SK-N-SH (cell line): ENCODE results near the gene SHISA2. TPM values are rescaled to one million over a fixed set of nuclear protein-coding genes. Genes with fewer than 3 reads are reported as not detected.
A peak's percentile ranks its signal among the peaks of the same experiment; 100 is the strongest.

Experiments
- CTCF ChIA-PET: fragments of 300-600, 350-600 bp; formaldehyde crosslinking; extraction: SDS; loops from one replicate; lab custom pipeline; 2021; lab: Yijun Ruan, JAX
- POLR2A ChIA-PET: fragments of 350-600 bp; sonication (Branson Sonifier 250); formaldehyde crosslinking; extraction: SDS; loops from one replicate; lab custom pipeline; 2020; ENCODE audit warnings: antibody characterized with exemption, inconsistent platforms; lab: Yijun Ruan, JAX
- DNase-seq: peaks from one replicate; pipeline ENCODE4 v3.0.0; 2012
- H2AFZ ChIP-seq: fragments of 200-600 bp; sonication (generic); 2 replicates; pipeline ENCODE4 v1.8.1; 2016; ENCODE audit warnings: antibody characterized with exemption, mild to moderate bottlenecking, low read depth
- H3F3A ChIP-seq: fragments of 200-600 bp; sonication (generic); replicated peaks from 2 replicates; pipeline ENCODE3; 2016; ENCODE audit warnings: antibody characterized with exemption, mild to moderate bottlenecking; ENCODE audit not compliant: insufficient read depth
- H3K27ac ChIP-seq, 2 experiments: fragments of 200-500 bp in 1 of 2; fragments of 200-600 bp in 1 of 2; sonication (Bioruptor generic) in 1 of 2; sonication (generic), shearing (Covaris generic) in 1 of 2; 2 replicates each; pipeline versions ENCODE4 v1.5.1 to v1.6.1; 2014 to 2016; ENCODE audit warnings: low read depth in 2 of 2, inconsistent platforms in 1 of 2, low read length in 1 of 2, mild to moderate bottlenecking in 1 of 2, mixed read lengths in 1 of 2
- H3K27me3 ChIP-seq: fragments of 200-600 bp; sonication (generic), shearing (Covaris generic); 2 replicates; pipeline ENCODE4 v1.6.1; 2016; ENCODE audit warnings: mixed run types; ENCODE audit not compliant: insufficient read depth
- H3K36me3 ChIP-seq, 2 experiments: fragments of 200-500 bp in 1 of 2; fragments of 200-600 bp in 1 of 2; sonication (Bioruptor generic) in 1 of 2; sonication (generic) in 1 of 2; replicated peaks in 1 of 2; 2 replicates each; pipeline versions ENCODE3 to v1.5.1; 2014 to 2016; ENCODE audit warnings: low read length in 1 of 2, mild to moderate bottlenecking in 1 of 2; ENCODE audit not compliant: insufficient read depth in 2 of 2, control insufficient read depth in 1 of 2
- H3K4me1 ChIP-seq, 2 experiments: fragments of 200-500 bp in 1 of 2; fragments of 200-600 bp in 1 of 2; sonication (Bioruptor generic) in 1 of 2; sonication (generic), shearing (Covaris generic) in 1 of 2; 2 replicates each; pipeline versions ENCODE4 v1.5.1 to v1.6.1; 2014 to 2016; ENCODE audit warnings: low read depth in 1 of 2, low read length in 1 of 2, mixed run types in 1 of 2; ENCODE audit not compliant: insufficient read depth in 2 of 2, control insufficient read depth in 1 of 2
- H3K4me2 ChIP-seq: fragments of 200-600 bp; sonication (generic), shearing (Covaris generic); 2 replicates; pipeline ENCODE4 v1.6.1; 2017; ENCODE audit warnings: mixed run types
- H3K4me3 ChIP-seq, 2 experiments: fragments of 200-500 bp in 1 of 2; fragments of 200-600 bp in 1 of 2; sonication (Bioruptor generic) in 1 of 2; sonication (generic), shearing (Covaris generic) in 1 of 2; 2 replicates each; pipeline versions ENCODE4 v1.5.1 to v1.8.1; 2014 to 2016; ENCODE audit warnings: low read depth in 2 of 2, inconsistent platforms in 1 of 2, low read length in 1 of 2, mild to moderate bottlenecking in 1 of 2, mixed read lengths in 1 of 2, moderate library complexity in 1 of 2
- H3K79me2 ChIP-seq: fragments of 200-600 bp; sonication (generic); 2 replicates; pipeline ENCODE4 v1.8.1; 2017; ENCODE audit warnings: mild to moderate bottlenecking; ENCODE audit not compliant: insufficient read depth
- H3K9ac ChIP-seq: fragments of 200-600 bp; sonication (generic); 2 replicates; pipeline ENCODE4 v1.6.1; 2017; ENCODE audit warnings: mixed run types
- H3K9me2 ChIP-seq: fragments of 200-600 bp; sonication (generic); 2 replicates; pipeline ENCODE4 v1.6.1; 2017; ENCODE audit warnings: mixed run types
- H3K9me3 ChIP-seq: fragments of 200-600 bp; sonication (generic); 2 replicates; pipeline ENCODE4 v1.6.1; 2017; ENCODE audit warnings: mixed run types, mild to moderate bottlenecking, moderate library complexity
- H4K20me1 ChIP-seq: fragments of 200-600 bp; sonication (generic); 2 replicates; pipeline ENCODE4 v1.6.1; 2017; ENCODE audit warnings: mild to moderate bottlenecking, mixed run types; ENCODE audit not compliant: insufficient read depth
- CHD2 ChIP-seq: fragments of 150-350 bp; IDR thresholded peaks from 2 replicates; pipeline ENCODE4 v1.6.1; 2018; ENCODE audit warnings: low read length; ENCODE audit not compliant: partially characterized antibody
- EP300 ChIP-seq, 2 experiments: IDR thresholded peaks; 2 replicates each; pipeline versions ENCODE4 v1.4.0 to v1.6.1; 2012; ENCODE audit warnings: borderline replicate concordance in 1 of 2, low read depth in 1 of 2, low read length in 1 of 2
- FOXJ3 ChIP-seq: sonication (generic); formaldehyde crosslinking; IDR thresholded peaks from 2 replicates; pipeline ENCODE4 v1.5.1; 2020; ENCODE audit warnings: mild to moderate bottlenecking, missing genetic modification reagents
- GATA2 ChIP-seq: sonication (generic); formaldehyde crosslinking; IDR thresholded peaks from 2 replicates; pipeline ENCODE4 v1.5.0; 2020; ENCODE audit warnings: mild to moderate bottlenecking, missing genetic modification reagents
- NRF1 ChIP-seq: IDR thresholded peaks from 2 replicates; pipeline ENCODE4 v1.6.1; 2012; ENCODE audit warnings: low read depth, mild to moderate bottlenecking, low read length
- PBX3 ChIP-seq: IDR thresholded peaks from 2 replicates; pipeline ENCODE4; 2012
- POLR2AphosphoS5 ChIP-seq: IDR thresholded peaks from 2 replicates; pipeline ENCODE4 v1.6.1; 2012; ENCODE audit warnings: low read depth, low read length
- RAD21 ChIP-seq: IDR thresholded peaks from 2 replicates; pipeline ENCODE4 v1.6.1; 2012; ENCODE audit warnings: mild to moderate bottlenecking, low read length
- RFX5 ChIP-seq: IDR thresholded peaks from 2 replicates; pipeline ENCODE4 v1.6.1; 2012; ENCODE audit warnings: mild to moderate bottlenecking, improper control_type of control experiment, low read length
- SIN3A ChIP-seq: IDR thresholded peaks from 2 replicates; pipeline ENCODE4 v1.6.1; 2012; ENCODE audit warnings: low read depth, mild to moderate bottlenecking, low read length, moderate library complexity, borderline replicate concordance
- TCF12 ChIP-seq: IDR thresholded peaks from 2 replicates; pipeline ENCODE4 v1.4.0; 2012
- TEAD4 ChIP-seq: IDR thresholded peaks from 2 replicates; pipeline ENCODE4 v1.4.0; 2012; ENCODE audit warnings: mild to moderate bottlenecking, borderline replicate concordance; ENCODE audit not compliant: insufficient read depth
- USF2 ChIP-seq: fragments of 150-350 bp; IDR thresholded peaks from 2 replicates; pipeline ENCODE4 v1.6.1; 2017; ENCODE audit warnings: antibody characterized with exemption, low read length, low read depth, borderline replicate concordance
- YY1 ChIP-seq: IDR thresholded peaks from 2 replicates; pipeline ENCODE4 v1.4.0; 2012; ENCODE audit warnings: low read depth, mild to moderate bottlenecking
- WGBS: methylation state at CpG from one replicate; pipeline ENCODE4 v1.1.6; 2017; ENCODE audit warnings: low lambda C conversion rate; 5-methylcytosine and 5-hydroxymethylcytosine counted together
- polyA plus RNA-seq, 3 experiments: library from polyadenylated mRNA; depleted of rRNA; stranded (reverse); fragments of >200 nt; gene quantifications; 2 replicates each; pipeline ENCODE4 v1.2.3, GENCODE V29; 2012
- TF ChIP-seq, protein P1 (sequence below): fragments of 150-350 bp; IDR thresholded peaks from 2 replicates; pipeline ENCODE4 v1.6.1; 2016; ENCODE audit warnings: mild to moderate bottlenecking, low read depth, low read length
- TF ChIP-seq, protein P2 (sequence below): fragments of 200-600 bp; sonication (generic); IDR thresholded peaks from 2 replicates; pipeline ENCODE4 v1.6.1; 2017; ENCODE audit warnings: antibody characterized with exemption, mild to moderate bottlenecking, moderate library complexity

SHISA2 gene
- polyA plus RNA-seq (2012; rRNA removed): not detected in 2 replicates
- polyA plus RNA-seq (2012; cell fraction: cytosol; rRNA removed): not detected in 2 replicates
- polyA plus RNA-seq (2012; cell fraction: nucleus; rRNA removed): not detected in 2 replicates

GRCh38 chr13:26051657-26052311 lies at the start of gene SHISA2:
SHISA2 (minus strand) TSS chr13:26052016; CDS start chr13:26050975, 1,041 bp downstream.
- 5% methylated on average over 33 of the region's 72 CpGs for WGBS
- Histone ChIP-seq H3K36me3 (no peaks in the 10 kb centered on the region), H3K27ac (no peak within 1 kb of the TSS), H2AFZ (no peak within 1 kb of the TSS), H3K9me3 (no peaks in the 10 kb centered on the region), H3K79me2 (no peaks in the 10 kb centered on the region), H3K27me3 (peaks cover 45% of the 10 kb centered on the region), H3F3A (no peaks in the 10 kb centered on the region), H3K9me2 (no peaks in the 10 kb centered on the region), H3K4me1 (no peaks in the 10 kb centered on the region; a peak in 1 of 4 replicates), H3K4me3 (peak within 1 kb of the TSS; percentile 19 to 34; a peak in 3 of 4 replicates), H4K20me1 (no peaks in the 10 kb centered on the region), H3K4me2 (peak within 1 kb of the TSS; percentile 55), H3K9ac (no peak within 1 kb of the TSS)
- ChIA-PET CTCF (interaction anchor here (1.2 to 1.8 kb wide), 4 partner anchors 10 to 478 kb away, joined by 3 to 4 read pairs (median 3); no protein-coding TSS in a partner anchor), POLR2A (no interaction called here)
- TF ChIP-seq RFX5: no peak
- peak; percentile 48; the same call in 1 of the 2 replicates for TF ChIP-seq NRF1
- DNase-seq: peak; percentile 87

DNA sequence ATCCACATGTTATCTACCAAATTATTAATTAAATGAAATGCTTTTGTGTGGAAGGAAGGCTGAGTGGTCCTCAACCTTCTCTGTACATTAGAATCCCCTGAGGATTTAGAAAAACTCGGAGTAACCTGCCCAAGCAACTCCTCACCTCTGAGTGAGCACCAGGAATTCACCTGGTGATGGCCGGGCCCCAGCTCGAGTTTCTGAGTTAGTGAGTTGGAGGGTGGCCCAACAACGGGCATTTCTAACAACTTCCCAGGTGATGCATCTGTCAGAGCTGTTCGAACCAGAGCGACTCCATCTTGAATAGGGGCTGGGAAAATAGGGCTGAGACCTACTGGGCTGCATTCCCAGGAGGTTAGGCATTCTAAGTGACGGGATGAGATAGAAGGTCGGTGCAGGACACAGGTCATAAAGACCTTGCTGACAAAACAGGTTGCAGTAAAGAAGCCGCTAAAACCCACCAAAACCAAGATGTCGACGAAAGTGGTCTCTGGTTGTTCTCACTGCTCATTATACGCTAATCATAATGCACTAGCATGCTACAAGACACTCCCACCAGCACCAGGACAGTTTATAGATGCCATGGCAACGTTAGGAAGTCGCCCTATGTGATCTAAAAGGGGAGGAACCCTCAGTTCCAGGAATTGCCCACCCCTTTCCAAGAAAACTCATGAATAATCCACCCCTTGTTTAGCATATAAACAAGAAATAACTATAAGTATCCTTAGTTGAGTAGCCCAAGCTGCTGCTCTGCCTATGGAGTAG lies 44.2 kb upstream of the SHISA2 start:
- no peaks in the 10 kb centered on the region for H3K36me3 ChIP-seq
- H2AFZ ChIP-seq: no peak overlapping the region
- TF ChIP-seq GATA2 (CRISPR knock-in tag) (no peak), TEAD4 (no peak), PBX3 (no peak), TCF12 (no peak), POLR2AphosphoS5 (no peak), CHD2 (no peak), YY1 (no peak), RAD21 (no peak), FOXJ3 (CRISPR knock-in tag) (no peak), USF2 (no peak), SIN3A (no peak), EP300 (IDR thresholded peaks at IDR 0.05; ENCODE audit: borderline replicate concordance in 1 of 2, low read depth in 1 of 2, low read length in 1 of 2) (no peak)
- TF ChIP-seq, protein P1, sequence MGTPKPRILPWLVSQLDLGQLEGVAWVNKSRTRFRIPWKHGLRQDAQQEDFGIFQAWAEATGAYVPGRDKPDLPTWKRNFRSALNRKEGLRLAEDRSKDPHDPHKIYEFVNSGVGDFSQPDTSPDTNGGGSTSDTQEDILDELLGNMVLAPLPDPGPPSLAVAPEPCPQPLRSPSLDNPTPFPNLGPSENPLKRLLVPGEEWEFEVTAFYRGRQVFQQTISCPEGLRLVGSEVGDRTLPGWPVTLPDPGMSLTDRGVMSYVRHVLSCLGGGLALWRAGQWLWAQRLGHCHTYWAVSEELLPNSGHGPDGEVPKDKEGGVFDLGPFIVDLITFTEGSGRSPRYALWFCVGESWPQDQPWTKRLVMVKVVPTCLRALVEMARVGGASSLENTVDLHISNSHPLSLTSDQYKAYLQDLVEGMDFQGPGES: no peak
- TF ChIP-seq, protein P2, sequence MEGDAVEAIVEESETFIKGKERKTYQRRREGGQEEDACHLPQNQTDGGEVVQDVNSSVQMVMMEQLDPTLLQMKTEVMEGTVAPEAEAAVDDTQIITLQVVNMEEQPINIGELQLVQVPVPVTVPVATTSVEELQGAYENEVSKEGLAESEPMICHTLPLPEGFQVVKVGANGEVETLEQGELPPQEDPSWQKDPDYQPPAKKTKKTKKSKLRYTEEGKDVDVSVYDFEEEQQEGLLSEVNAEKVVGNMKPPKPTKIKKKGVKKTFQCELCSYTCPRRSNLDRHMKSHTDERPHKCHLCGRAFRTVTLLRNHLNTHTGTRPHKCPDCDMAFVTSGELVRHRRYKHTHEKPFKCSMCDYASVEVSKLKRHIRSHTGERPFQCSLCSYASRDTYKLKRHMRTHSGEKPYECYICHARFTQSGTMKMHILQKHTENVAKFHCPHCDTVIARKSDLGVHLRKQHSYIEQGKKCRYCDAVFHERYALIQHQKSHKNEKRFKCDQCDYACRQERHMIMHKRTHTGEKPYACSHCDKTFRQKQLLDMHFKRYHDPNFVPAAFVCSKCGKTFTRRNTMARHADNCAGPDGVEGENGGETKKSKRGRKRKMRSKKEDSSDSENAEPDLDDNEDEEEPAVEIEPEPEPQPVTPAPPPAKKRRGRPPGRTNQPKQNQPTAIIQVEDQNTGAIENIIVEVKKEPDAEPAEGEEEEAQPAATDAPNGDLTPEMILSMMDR: no peak
- DNase-seq: no peak
- H3K4me1 ChIP-seq: no peaks in the 10 kb centered on the region
- ChIA-PET CTCF (interaction anchor here (0.7 kb wide), 1 partner anchor 24 kb away, joined by 3 read pairs; no protein-coding TSS in a partner anchor), POLR2A (no interaction called here)
- no peak overlapping the region for H3K4me3 ChIP-seq
- WGBS: 10% methylated on average over 14 of the region's 14 CpGs
- no peaks in the 10 kb centered on the region for H3K27me3 ChIP-seq
- H3K79me2 ChIP-seq: no peaks in the 10 kb centered on the region
- H3K9ac ChIP-seq: no peak overlapping the region
- H3K9me3 ChIP-seq: no peaks in the 10 kb centered on the region
- no peaks in the 10 kb centered on the region for H4K20me1 ChIP-seq
- H3K27ac ChIP-seq: no peak overlapping the region
- peak overlapping the region; percentile 16; the same call in 1 of the 2 replicates for H3K4me2 ChIP-seq
- no peaks in the 10 kb centered on the region for H3K9me2 ChIP-seq
- no peaks in the 10 kb centered on the region for H3F3A ChIP-seq
